H1 (cell line): ENCODE measurements around the gene CACNA1C. TPM values are rescaled to one million over a fixed set of nuclear protein-coding genes. Genes with fewer than 3 reads are reported as not detected.

Experiments
- CTCF ChIA-PET: fragments of 300-600 bp; sonication (Branson Sonifier 250); formaldehyde crosslinking; loops from one replicate; lab custom pipeline; 2021; ENCODE audit not compliant: partially characterized antibody; lab: Charles Lee
- POLR2A ChIA-PET: fragments of 300-600 bp; sonication (Branson Sonifier 250); formaldehyde crosslinking; loops from one replicate; lab custom pipeline; 2021; ENCODE audit warnings: inconsistent platforms; ENCODE audit not compliant: partially characterized antibody; lab: Charles Lee
- DNase-seq, 2 experiments: peaks; one replicate each; pipeline versions ENCODE4 v3.0.0 to v3.0.0-alpha.2; 2010 to 2022; ENCODE audit warnings: low spot score in 2 of 2, low read depth in 1 of 2, mixed read lengths in 1 of 2
- FAIRE-seq: peaks from 2 replicates; lab custom pipeline; 2011; peaks lifted over from hg19 to GRCh38; lab: Jason Lieb, UNC
- H2AFZ ChIP-seq: 2 replicates; pipeline ENCODE4 v1.8.1; 2012; ENCODE audit warnings: low read length, inconsistent platforms
- H2AK5ac ChIP-seq: 2 replicates; pipeline ENCODE4 v1.6.1; 2013; ENCODE audit warnings: low read depth, low read length
- H2BK120ac ChIP-seq: replicated peaks from 2 replicates; pipeline ENCODE3; 2013; ENCODE audit warnings: low read depth, low read length, inconsistent platforms
- H2BK12ac ChIP-seq: 2 replicates; pipeline ENCODE4 v1.6.1; 2013; ENCODE audit warnings: low read depth, low read length
- H2BK15ac ChIP-seq: 2 replicates; pipeline ENCODE4 v1.6.1; 2013; ENCODE audit warnings: low read length
- H2BK20ac ChIP-seq: 2 replicates; pipeline ENCODE4 v1.6.1; 2013; ENCODE audit warnings: low read length
- H2BK5ac ChIP-seq: 2 replicates; pipeline ENCODE4 v1.6.1; 2013; ENCODE audit warnings: low read depth, low read length
- H3K14ac ChIP-seq: 2 replicates; pipeline ENCODE4 v1.6.1; 2013; ENCODE audit warnings: inconsistent platforms; ENCODE audit not compliant: insufficient read length
- H3K18ac ChIP-seq: 2 replicates; pipeline ENCODE4 v1.6.1; 2013; ENCODE audit warnings: low read length; ENCODE audit errors: extremely low read depth
- H3K23ac ChIP-seq: 2 replicates; pipeline ENCODE4 v1.6.1; 2013; ENCODE audit warnings: inconsistent platforms; ENCODE audit not compliant: insufficient read length
- H3K23me2 ChIP-seq: 2 replicates; pipeline ENCODE4 v1.6.1; 2013; ENCODE audit warnings: low read depth, low read length
- H3K27ac ChIP-seq: 2 replicates; pipeline ENCODE4 v1.6.1; 2011; ENCODE audit warnings: low read depth, low read length, inconsistent platforms
- H3K27me3 ChIP-seq, 4 experiments: replicated peaks in 1 of 4; 1 replicate in 1 of 4; 2 replicates in 3 of 4; pipeline versions ENCODE4 v1.6.1 to v1.8.1; 2011 to 2013; ENCODE audit warnings: low read length in 3 of 4, mild to moderate bottlenecking in 3 of 4, inconsistent platforms in 2 of 4, mixed read lengths in 2 of 4, moderate library complexity in 1 of 4; ENCODE audit not compliant: control insufficient read depth in 3 of 4, insufficient read depth in 3 of 4; ENCODE audit errors: extremely low read depth in 1 of 4
- H3K36me3 ChIP-seq, 4 experiments: 2 replicates each; pipeline versions ENCODE4 v1.6.1 to v1.8.1; 2011 to 2013; ENCODE audit warnings: mild to moderate bottlenecking in 4 of 4, low read length in 3 of 4, moderate library complexity in 2 of 4, control low read depth in 1 of 4, inconsistent platforms in 1 of 4; ENCODE audit not compliant: insufficient read depth in 4 of 4, control insufficient read depth in 2 of 4
- H3K4ac ChIP-seq: replicated peaks from 2 replicates; pipeline ENCODE3; 2013; ENCODE audit warnings: low read length, low read depth, mixed read lengths, inconsistent platforms; ENCODE audit not compliant: insufficient read length
- H3K4me1 ChIP-seq, 4 experiments: replicated peaks in 1 of 4; 1 replicate in 1 of 4; 2 replicates in 3 of 4; pipeline versions ENCODE4 v1.6.1 to v1.8.1; 2011 to 2013; ENCODE audit warnings: low read length in 3 of 4, inconsistent platforms in 2 of 4, mixed read lengths in 1 of 4; ENCODE audit not compliant: insufficient read depth in 4 of 4, control insufficient read depth in 3 of 4
- H3K4me2 ChIP-seq, 2 experiments: 2 replicates each; pipeline versions ENCODE4 v1.6.1 to v1.8.1; 2011 to 2013; ENCODE audit warnings: low read depth in 2 of 2, low read length in 2 of 2, control low read depth in 1 of 2, inconsistent platforms in 1 of 2, mild to moderate bottlenecking in 1 of 2; ENCODE audit not compliant: insufficient read depth in 1 of 2
- H3K4me3 ChIP-seq, 4 experiments: fragments of 200-600, 300-600 bp in 1 of 4; sonication (generic), shearing (Covaris generic), sonication (Bioruptor Twin) in 1 of 4; 2 replicates each; pipeline versions ENCODE4 v1.5.1 to v1.8.1; 2011 to 2016; ENCODE audit warnings: low read length in 4 of 4, low read depth in 3 of 4, control low read depth in 2 of 4, inconsistent platforms in 2 of 4, mild to moderate bottlenecking in 2 of 4, mixed read lengths in 1 of 4, moderate library complexity in 1 of 4; ENCODE audit not compliant: insufficient read depth in 2 of 4; ENCODE audit errors: extremely low read depth in 1 of 4
- H3K56ac ChIP-seq: replicated peaks from 2 replicates; pipeline ENCODE3; 2013; ENCODE audit warnings: low read depth, mild to moderate bottlenecking, mixed read lengths, low read length, inconsistent platforms; ENCODE audit not compliant: insufficient read length
- H3K79me1 ChIP-seq: 2 replicates; pipeline ENCODE4 v1.6.1; 2013; ENCODE audit warnings: low read depth, low read length, control low read depth
- H3K79me2 ChIP-seq, 2 experiments: 2 replicates each; pipeline versions ENCODE4 v1.6.1 to v1.8.1; 2012 to 2013; ENCODE audit warnings: low read length in 2 of 2, mild to moderate bottlenecking in 2 of 2, inconsistent platforms in 1 of 2; ENCODE audit not compliant: insufficient read depth in 2 of 2, control insufficient read depth in 1 of 2
- H3K9ac ChIP-seq, 4 experiments: replicated peaks in 1 of 4; 1 replicate in 1 of 4; 2 replicates in 3 of 4; pipeline versions ENCODE4 v1.6.1 to v1.8.1; 2011 to 2013; ENCODE audit warnings: low read depth in 3 of 4, low read length in 3 of 4, control low read depth in 2 of 4, mild to moderate bottlenecking in 2 of 4, moderate library complexity in 2 of 4, inconsistent platforms in 1 of 4; ENCODE audit errors: extremely low read depth in 1 of 4
- H3K9me3 ChIP-seq, 2 experiments: 2 replicates each; pipeline versions ENCODE4 v1.6.1 to v1.8.1; 2012 to 2013; ENCODE audit warnings: mild to moderate bottlenecking in 2 of 2, moderate library complexity in 2 of 2, control low read depth in 1 of 2, inconsistent platforms in 1 of 2, low read depth in 1 of 2, low read length in 1 of 2, mixed read lengths in 1 of 2; ENCODE audit not compliant: insufficient read depth in 2 of 2
- H4K20me1 ChIP-seq, 2 experiments: replicated peaks in 1 of 2; 2 replicates each; pipeline versions ENCODE3 to v1.8.1; 2011 to 2013; ENCODE audit warnings: inconsistent platforms in 2 of 2, low read length in 2 of 2, mild to moderate bottlenecking in 1 of 2; ENCODE audit not compliant: insufficient read depth in 2 of 2, control insufficient read depth in 1 of 2
- H4K5ac ChIP-seq: 2 replicates; pipeline ENCODE4 v1.6.1; 2013; ENCODE audit warnings: low read length, low read depth, mixed read lengths, inconsistent platforms; ENCODE audit not compliant: insufficient read length
- H4K8ac ChIP-seq: 2 replicates; pipeline ENCODE4 v1.8.0; 2013; ENCODE audit warnings: mild to moderate bottlenecking, moderate library complexity, low read length, inconsistent platforms; ENCODE audit not compliant: insufficient read depth; ENCODE audit errors: extremely low read depth
- H4K91ac ChIP-seq: replicated peaks from 2 replicates; pipeline ENCODE3; 2013; ENCODE audit warnings: low read length, mixed read lengths, inconsistent platforms; ENCODE audit not compliant: insufficient read length
- BRCA1 ChIP-seq: IDR thresholded peaks from 2 replicates; pipeline ENCODE4 v1.6.1; 2012; ENCODE audit warnings: low read depth, low read length, improper control_type of control experiment
- MAFK ChIP-seq: IDR thresholded peaks from 2 replicates; pipeline ENCODE4 v1.6.1; 2012; ENCODE audit warnings: low read depth, mild to moderate bottlenecking, improper control_type of control experiment, low read length
- WGBS, 2 experiments: shearing (Covaris generic) in 1 of 2; methylation state at CpG; one replicate each; pipeline versions ENCODE4 v1.1.6 to v1.1.7; 2013 to 2015; ENCODE audit warnings: low lambda C conversion rate in 2 of 2, mixed read lengths in 2 of 2, inconsistent platforms in 1 of 2, low coverage in 1 of 2, missing lambda C conversion rate in 1 of 2; ENCODE audit not compliant: insufficient replicate concordance in 2 of 2, insufficient coverage in 1 of 2, insufficient read length in 1 of 2; ENCODE audit errors: extremely low coverage in 1 of 2, missing lambda C conversion rate in 1 of 2; 5-methylcytosine and 5-hydroxymethylcytosine counted together
- polyA plus RNA-seq, 7 experiments: library from polyadenylated mRNA; depleted of rRNA in 3 of 7; stranded (reverse) in 5 of 7; unstranded in 2 of 7; fragments of >200 nt in 5 of 7; fragments of 200-250 nt in 2 of 7; gene quantifications; 1 replicate in 5 of 7; 2 replicates in 1 of 7; 4 replicates in 1 of 7; pipeline versions ENCODE4 v1.2.1 to v1.2.3, GENCODE V29; 2011 to 2013; ENCODE audit warnings: missing spikeins in 2 of 7, mixed read lengths in 2 of 7
- total RNA-seq: library from RNA; stranded (reverse); fragmentation: NEBNext Ultra II Directional; extraction: Animal tissue kit (Norgen Biotek cat#: 25700); gene quantifications from 2 replicates; pipeline ENCODE4 v1.2.1, GENCODE V29; 2021
- TF ChIP-seq, protein P1 (sequence below): IDR thresholded peaks from 2 replicates; pipeline ENCODE4 v1.6.1; 2011; ENCODE audit warnings: low read depth, mild to moderate bottlenecking, low read length; ENCODE audit not compliant: insufficient read depth

The CACNA1C gene
- total and polyA plus RNA-seq, 2 of the 8 experiments (the other 6 are each of a cell fraction or from before 2014, with no cell fraction given): 1.3 TPM

- WGBS, 2 experiments: 92% methylated on average over 11 of the region's 11 CpGs; no CpG with 5 or more reads in 1 of the 2 experiments
- no peak overlapping the region for H3K56ac ChIP-seq
- 0 out of 7 replicates have a peak, but pooled peaks cover 0 to 1% (median 0%) of the 10 kb centered on the region in 4 experiments for H3K4me1 ChIP-seq
- no peak overlapping the region for H4K8ac ChIP-seq
- DNase-seq (no peak), FAIRE-seq (no peak)
- no peak overlapping the region for H3K9ac ChIP-seq
- no peaks in the 10 kb centered on the region for H4K20me1 ChIP-seq
- no peak overlapping the region for H3K4me3 ChIP-seq
- H2BK15ac ChIP-seq: no peak overlapping the region
- H3K9me3 ChIP-seq: no peaks in the 10 kb centered on the region
- no peak overlapping the region for H2AK5ac ChIP-seq
- no peaks in the 10 kb centered on the region for H3K79me2 ChIP-seq
- H4K91ac ChIP-seq: no peak overlapping the region
- no peak overlapping the region for H2AFZ ChIP-seq
- no peak overlapping the region for H4K5ac ChIP-seq
- no peaks in the 10 kb centered on the region for H3K36me3 ChIP-seq
- no peak overlapping the region for H3K27ac ChIP-seq
- H2BK120ac ChIP-seq: no peak overlapping the region
- H3K27me3 ChIP-seq: peaks cover 0 to 1% (median 0%) of the 10 kb centered on the region in 4 experiments; a peak in 1 of 7 replicates
- no peaks in the 10 kb centered on the region; the same call in 1 of the 2 replicates for H3K79me1 ChIP-seq
- no peaks in the 10 kb centered on the region for H3K23me2 ChIP-seq
- H2BK5ac ChIP-seq: no peak overlapping the region
- ChIA-PET POLR2A (interaction anchor here (0.9 kb wide), 1 partner anchor 10 kb away, joined by 4 read pairs; no protein-coding TSS in a partner anchor), CTCF (interaction anchor here (0.7 to 3.9 kb wide), 7 partner anchors 8 to 501 kb away, joined by 3 to 19 read pairs (median 3); no protein-coding TSS in a partner anchor)
- H2BK12ac ChIP-seq: no peak overlapping the region
- no peak overlapping the region for H3K4me2 ChIP-seq
- no peak overlapping the region for H3K14ac ChIP-seq
- H3K23ac ChIP-seq: no peak overlapping the region
- no peak overlapping the region for H3K18ac ChIP-seq
- no peak overlapping the region for H2BK20ac ChIP-seq
- H3K4ac ChIP-seq: no peak overlapping the region
- TF ChIP-seq, protein P1, sequence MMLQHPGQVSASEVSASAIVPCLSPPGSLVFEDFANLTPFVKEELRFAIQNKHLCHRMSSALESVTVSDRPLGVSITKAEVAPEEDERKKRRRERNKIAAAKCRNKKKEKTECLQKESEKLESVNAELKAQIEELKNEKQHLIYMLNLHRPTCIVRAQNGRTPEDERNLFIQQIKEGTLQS: no peak
- no peak for TF ChIP-seq BRCA1
- no peak for TF ChIP-seq MAFK
These were observed 73.1 kb downstream of the CACNA1C start for GRCh38 chr12:2125651-2126522.
